Caco-2 (cell line): ENCODE measurements around the gene MEX3A. TPM values are rescaled to one million over a fixed set of nuclear protein-coding genes. Genes with fewer than 3 reads are reported as not detected.
"Not testable (repeated sequence)": the region's sequence is repeated elsewhere in the genome, so short reads cannot be mapped to it uniquely, and the experiment has no call there.

ENCODE experiments used
- BruUV-seq: library from RNA; stranded (reverse); fragments of 400-500 nt; replicated peaks from 2 replicates; lab custom pipeline; 2021; lab: Mats Ljungman, UMichigan
- CTCF ChIA-PET: fragments of 300-600 bp; sonication (Branson Sonifier 250); formaldehyde crosslinking; loops from one replicate; lab custom pipeline; 2022; ENCODE audit warnings: antibody characterized with exemption; lab: Charles Lee
- POLR2A ChIA-PET: fragments of 300-600 bp; sonication (Branson Sonifier 250); formaldehyde crosslinking; loops from one replicate; lab custom pipeline; 2022; ENCODE audit warnings: antibody characterized with exemption; lab: Charles Lee
- DNase-seq, 2 experiments: peaks; one replicate each; pipeline versions ENCODE4 v3.0.0 to v3.0.0-alpha.2; 2020 to 2022
- H3K27me3 ChIP-seq: replicated peaks from 2 replicates; pipeline ENCODE4 v1.6.0; 2011; ENCODE audit warnings: low read length; ENCODE audit not compliant: control insufficient read depth, insufficient read depth
- H3K36me3 ChIP-seq: 2 replicates; pipeline ENCODE4 v1.5.1; 2011; ENCODE audit warnings: low read length; ENCODE audit not compliant: control insufficient read depth, insufficient read depth
- H3K4me1 ChIP-seq: fragments of 250-450 bp; sonication (Bioruptor Pico); 2 replicates; pipeline ENCODE4 v1.5.1; 2020; ENCODE audit warnings: mild to moderate bottlenecking
- H3K4me3 ChIP-seq: 2 replicates; pipeline ENCODE4 v1.5.1; 2011; ENCODE audit warnings: low read depth, mild to moderate bottlenecking, control low read depth, low read length
- H3K9me3 ChIP-seq: fragments of 250-450 bp; sonication (Bioruptor Pico); 2 replicates; pipeline ENCODE4 v1.5.1; 2020; ENCODE audit warnings: mild to moderate bottlenecking, moderate library complexity
- H3K27ac Mint-ChIP-seq: one replicate; pipeline ENCODE4 v1.8.0; 2022; ENCODE audit warnings: mixed read lengths; ENCODE audit not compliant: unreplicated experiment
- H3K27me3 Mint-ChIP-seq: one replicate; pipeline ENCODE4 v1.8.0; 2022; ENCODE audit warnings: mixed read lengths; ENCODE audit not compliant: insufficient read depth, unreplicated experiment
- H3K36me3 Mint-ChIP-seq: one replicate; pipeline ENCODE4 v1.8.0; 2022; ENCODE audit warnings: mild to moderate bottlenecking, mixed read lengths; ENCODE audit not compliant: insufficient read depth, unreplicated experiment
- H3K4me1 Mint-ChIP-seq: one replicate; pipeline ENCODE4 v1.8.0; 2022; ENCODE audit warnings: low read depth, mixed read lengths; ENCODE audit not compliant: unreplicated experiment
- H3K4me3 Mint-ChIP-seq: one replicate; pipeline ENCODE4 v1.8.0; 2022; ENCODE audit warnings: mild to moderate bottlenecking, moderate library complexity, mixed read lengths; ENCODE audit not compliant: unreplicated experiment
- H3K9me3 Mint-ChIP-seq: one replicate; pipeline ENCODE4 v1.8.0; 2022; ENCODE audit warnings: mixed read lengths; ENCODE audit not compliant: unreplicated experiment
- intact Hi-C: fragments of 100-400 bp; cut with micrococcal nuclease; formaldehyde crosslinking; loops from one replicate; pipeline ENCODE4 v1.10.0; 2022; ENCODE audit not compliant: unreplicated experiment
- total RNA-seq: library from RNA; stranded (reverse); gene quantifications from 2 replicates; pipeline ENCODE4 v1.2.3, GENCODE V29; 2022
- TF ChIP-seq, protein P1 (sequence below), 2 experiments: fragments of 200-600 bp in 1 of 2; IDR thresholded peaks; 1 replicate in 1 of 2; 2 replicates in 1 of 2; pipeline versions ENCODE4 v1.5.1 to v1.8.0; 2011 to 2022; ENCODE audit warnings: antibody characterized with exemption in 1 of 2, control low read depth in 1 of 2, inconsistent platforms in 1 of 2, low read depth in 1 of 2, low read length in 1 of 2, mild to moderate bottlenecking in 1 of 2, moderate library complexity in 1 of 2; ENCODE audit not compliant: insufficient read depth in 1 of 2, severe bottlenecking in 1 of 2, unreplicated experiment in 1 of 2

The MEX3A gene
- total RNA-seq, 1 experiment from 2014 or later: 8.9 TPM

DNA sequence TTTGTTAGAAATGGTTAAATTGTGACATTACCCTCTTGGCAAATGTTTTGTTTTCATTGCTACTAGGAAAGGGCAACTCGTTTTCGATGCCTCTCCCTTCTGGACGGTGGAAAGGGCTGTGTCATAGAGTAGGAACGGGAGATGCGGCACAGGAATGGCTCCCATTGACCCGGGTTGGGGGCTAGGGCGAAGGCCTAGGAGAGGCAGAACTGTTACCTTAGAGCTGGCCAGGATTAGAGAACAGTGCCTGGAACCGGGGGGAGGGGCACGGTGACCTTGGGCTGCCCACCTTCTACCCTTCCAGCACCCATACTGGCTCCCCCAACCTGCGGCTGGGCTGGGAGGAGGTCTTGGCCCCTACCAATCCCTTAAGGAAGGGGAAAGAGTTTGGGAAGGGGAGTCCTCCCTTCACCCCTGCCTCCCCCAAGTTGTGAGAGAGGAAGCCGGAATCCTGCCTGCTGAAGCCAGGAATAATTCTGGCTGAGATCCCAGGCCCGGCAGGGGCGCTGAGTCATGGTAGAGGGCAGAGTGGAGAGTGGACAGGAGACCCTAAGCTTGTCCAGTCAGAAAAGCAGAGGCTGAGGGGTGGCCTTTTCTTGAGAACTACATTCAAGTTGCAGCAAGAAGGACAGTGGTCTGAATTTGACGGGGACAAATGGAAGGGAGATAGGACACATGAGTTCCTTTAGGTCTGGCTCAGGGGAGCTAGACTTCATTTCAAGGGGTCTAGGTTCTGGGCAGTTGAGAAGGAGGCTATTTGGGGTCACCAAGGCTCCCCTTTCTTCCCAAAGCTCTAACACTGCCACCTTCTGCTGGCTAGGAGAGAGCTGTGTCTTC, 40.5 kb upstream of the MEX3A start:
- Mint-ChIP-seq H3K4me1 (peaks cover 51% of the 10 kb centered on the region), H3K36me3 (peaks cover 39% of the 10 kb centered on the region), H3K27me3 (no peaks in the 10 kb centered on the region), H3K9me3 (no peaks in the 10 kb centered on the region), H3K27ac (peak overlapping the region; percentile 92), H3K4me3 (peak overlapping the region; percentile 31)
- H3K4me3 ChIP-seq: no peak overlapping the region
- H3K9me3 ChIP-seq: no peaks in the 10 kb centered on the region
- no peaks in the 10 kb centered on the region for H3K27me3 ChIP-seq
- peaks cover 82% of the 10 kb centered on the region for H3K4me1 ChIP-seq
- no TSS peak for BruUV-seq
- CTCF ChIA-PET: interaction anchor here (0.6 to 1.9 kb wide), 5 partner anchors 8 to 185 kb away, joined by 3 to 31 read pairs (median 4); partner anchors contain the start of genes LMNA and PMF1
- peaks cover 4% of the 10 kb centered on the region for H3K36me3 ChIP-seq
- TF ChIP-seq, protein P1, sequence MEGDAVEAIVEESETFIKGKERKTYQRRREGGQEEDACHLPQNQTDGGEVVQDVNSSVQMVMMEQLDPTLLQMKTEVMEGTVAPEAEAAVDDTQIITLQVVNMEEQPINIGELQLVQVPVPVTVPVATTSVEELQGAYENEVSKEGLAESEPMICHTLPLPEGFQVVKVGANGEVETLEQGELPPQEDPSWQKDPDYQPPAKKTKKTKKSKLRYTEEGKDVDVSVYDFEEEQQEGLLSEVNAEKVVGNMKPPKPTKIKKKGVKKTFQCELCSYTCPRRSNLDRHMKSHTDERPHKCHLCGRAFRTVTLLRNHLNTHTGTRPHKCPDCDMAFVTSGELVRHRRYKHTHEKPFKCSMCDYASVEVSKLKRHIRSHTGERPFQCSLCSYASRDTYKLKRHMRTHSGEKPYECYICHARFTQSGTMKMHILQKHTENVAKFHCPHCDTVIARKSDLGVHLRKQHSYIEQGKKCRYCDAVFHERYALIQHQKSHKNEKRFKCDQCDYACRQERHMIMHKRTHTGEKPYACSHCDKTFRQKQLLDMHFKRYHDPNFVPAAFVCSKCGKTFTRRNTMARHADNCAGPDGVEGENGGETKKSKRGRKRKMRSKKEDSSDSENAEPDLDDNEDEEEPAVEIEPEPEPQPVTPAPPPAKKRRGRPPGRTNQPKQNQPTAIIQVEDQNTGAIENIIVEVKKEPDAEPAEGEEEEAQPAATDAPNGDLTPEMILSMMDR (IDR thresholded peaks at IDR 0.05; ENCODE audit: insufficient read depth in 1 of 2, low read depth in 1 of 2, low read length in 1 of 2, severe bottlenecking in 1 of 2, unreplicated experiment in 1 of 2): peak in 1 of 2 experiments; percentile 20
- DNase-seq: peak in 1 of 2 experiments; percentile 46
- intact Hi-C loops: loop anchor here (1.0 kb wide), 1 partner anchor 8 kb away; the partner anchor contains the start of gene LMNA
- POLR2A ChIA-PET: no interaction called here

- Mint-ChIP-seq H3K4me1 (peaks cover 44% of the 10 kb centered on the region), H3K27me3 (no peaks in the 10 kb centered on the region), H3K4me3 (peak overlapping the region; percentile 31), H3K9me3 (no peaks in the 10 kb centered on the region), H3K27ac (peak overlapping the region; percentile 92), H3K36me3 (peaks cover 32% of the 10 kb centered on the region)
- H3K4me3 ChIP-seq: no peak overlapping the region
- no peaks in the 10 kb centered on the region for H3K27me3 ChIP-seq
- POLR2A ChIA-PET: no interaction called here
- intact Hi-C loops: no loop called here
- H3K36me3 ChIP-seq: peaks cover 4% of the 10 kb centered on the region
- TF ChIP-seq, protein P1 (IDR thresholded peaks at IDR 0.05; ENCODE audit: insufficient read depth in 1 of 2, low read depth in 1 of 2, low read length in 1 of 2, severe bottlenecking in 1 of 2, unreplicated experiment in 1 of 2): no peak
- H3K4me1 ChIP-seq: peaks cover 87% of the 10 kb centered on the region
- H3K9me3 ChIP-seq: no peaks in the 10 kb centered on the region
- no TSS peak for BruUV-seq
- no peak for DNase-seq
- CTCF ChIA-PET: interaction anchor here (1.4 kb wide), 1 partner anchor 17 kb away, joined by 4 read pairs; no protein-coding TSS in a partner anchor
These were observed 39.8 kb upstream of the MEX3A start for GRCh38 chr1:156122086-156122485.

DNA sequence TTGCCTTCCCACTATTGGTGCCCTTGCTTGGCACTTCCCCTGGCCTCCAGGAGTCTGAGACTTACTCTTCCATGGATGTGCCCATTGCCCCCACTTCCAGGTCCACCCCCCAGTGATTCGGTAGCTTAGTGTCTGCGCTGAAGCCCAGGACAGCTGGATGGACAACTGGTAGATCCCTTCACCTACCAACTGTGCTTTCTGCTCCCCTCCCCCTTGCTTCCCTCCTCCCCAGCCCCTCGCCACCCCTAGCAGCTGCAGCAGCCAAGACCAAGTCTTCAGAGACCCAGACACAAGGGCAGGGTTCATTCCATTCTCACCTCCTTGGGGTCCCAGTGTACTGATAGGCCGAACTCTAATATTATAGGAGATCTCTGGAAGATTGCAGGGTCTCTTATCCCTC, 39.2 kb upstream of the MEX3A start:
- Mint-ChIP-seq H3K4me1 (peaks cover 45% of the 10 kb centered on the region), H3K9me3 (no peaks in the 10 kb centered on the region), H3K4me3 (no peak overlapping the region), H3K27ac (no peak overlapping the region), H3K36me3 (peaks cover 30% of the 10 kb centered on the region), H3K27me3 (no peaks in the 10 kb centered on the region)
- H3K4me1 ChIP-seq: peaks cover 83% of the 10 kb centered on the region
- ChIA-PET CTCF (interaction anchor here (1.6 kb wide), 1 partner anchor 25 kb away, joined by 3 read pairs; no protein-coding TSS in a partner anchor), POLR2A (no interaction called here)
- intact Hi-C loops: no loop called here
- H3K9me3 ChIP-seq: no peaks in the 10 kb centered on the region
- peaks cover 4% of the 10 kb centered on the region for H3K36me3 ChIP-seq
- TF ChIP-seq, protein P1 (IDR thresholded peaks at IDR 0.05; ENCODE audit: insufficient read depth in 1 of 2, low read depth in 1 of 2, low read length in 1 of 2, severe bottlenecking in 1 of 2, unreplicated experiment in 1 of 2): no peak
- no peaks in the 10 kb centered on the region for H3K27me3 ChIP-seq
- no peak for DNase-seq
- H3K4me3 ChIP-seq: no peak overlapping the region
- BruUV-seq: no TSS peak

DNA sequence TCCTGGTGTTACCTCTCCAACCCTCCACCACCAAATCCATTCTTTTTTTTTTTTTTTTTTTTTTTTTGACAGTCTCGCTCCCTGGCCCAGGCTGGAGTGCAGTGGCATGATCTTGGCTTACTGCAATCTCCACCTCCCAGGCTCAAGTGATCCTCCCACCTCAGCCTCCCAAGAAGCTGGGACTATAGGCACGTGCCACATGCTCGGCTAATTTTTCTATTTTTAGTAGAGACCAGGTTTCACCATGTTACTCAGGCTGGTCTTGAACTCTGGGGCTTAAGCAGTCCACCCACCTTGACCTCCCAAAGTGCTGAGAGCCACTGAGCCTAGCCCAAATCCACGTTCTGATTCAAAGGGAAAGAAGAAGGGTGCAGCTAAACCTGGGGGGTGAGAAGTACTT, 38.7 kb upstream of the MEX3A start:
- H3K4me3 Mint-ChIP-seq, DNase-seq, H3K9me3 ChIP-seq, H3K9me3 Mint-ChIP-seq, H3K36me3 ChIP-seq, H3K27me3 Mint-ChIP-seq, intact Hi-C loops, H3K27me3 ChIP-seq, POLR2A ChIA-PET, BruUV-seq, H3K4me3 ChIP-seq, H3K27ac Mint-ChIP-seq: not testable (repeated sequence)
- H3K4me1 Mint-ChIP-seq: peaks cover 49% of the 10 kb centered on the region
- peaks cover 81% of the 10 kb centered on the region for H3K4me1 ChIP-seq
- H3K36me3 Mint-ChIP-seq: peaks cover 26% of the 10 kb centered on the region
- CTCF ChIA-PET: interaction anchor here (0.7 to 1.6 kb wide), 2 partner anchors 25 to 30 kb away, joined by 3 to 4 read pairs; no protein-coding TSS in a partner anchor
